Thyroid gland (tissue), 4 donors: ENCODE data around the gene SEPSECS.

Source experiments
- CTCF ChIP-seq, 6 experiments: fragments of 200-600 bp in 3 of 6; fragments of 450-650 bp in 3 of 6; sonication (generic) in 3 of 6; IDR thresholded peaks; one replicate each; pipeline ENCODE4 v1.5.1; 2016 to 2019; ENCODE audit warnings: antibody characterized with exemption in 6 of 6, mild to moderate bottlenecking in 2 of 6, inconsistent platforms in 1 of 6, moderate library complexity in 1 of 6
- POLR2A ChIP-seq, 2 donors: fragments of 450-650 bp; IDR thresholded peaks; one replicate each; pipeline ENCODE4 v1.6.1; 2017; ENCODE audit warnings: antibody characterized with exemption in 2 of 2, mild to moderate bottlenecking in 2 of 2, moderate library complexity in 1 of 2

- TF ChIP-seq CTCF (IDR thresholded peaks at IDR 0.05) (no peak), POLR2A (IDR thresholded peaks at IDR 0.05) (no peak)
These were observed 13.0 kb upstream of the SEPSECS start for GRCh38 chr4:25172961-25173915.
